Stimulated activated CD8-positive, alpha-beta memory T cell treated with anti-CD3 and anti-CD28 coated beads, Interleukin-15, amount 100 ng/mL, for 24 hours (primary cell): Measurements from ENCODE around the gene TICRR.
A peak's percentile ranks its signal among the peaks of the same experiment; 100 is the strongest.

Experiments
- DNase-seq: peaks from one replicate; pipeline ENCODE4 v3.0.0-alpha.2; 2020; ENCODE audit warnings: low read depth

The TICRR gene

GRCh38 chr15:89628806-89629715 lies 53.8 kb downstream of the TICRR start:
- no peak for DNase-seq

GRCh38 chr15:89629829-89630228 lies 54.6 kb downstream of the TICRR start:
- no peak for DNase-seq

- DNase-seq = no peak
Measured at GRCh38 chr15:89630260-89630659, 55.0 kb downstream of the TICRR start.

- DNase-seq = no peak
Measured at GRCh38 chr15:89630974-89631901, 56.0 kb downstream of the TICRR start.

- no peak for DNase-seq
Measured at GRCh38 chr15:89631902-89632264, 56.6 kb downstream of the TICRR start.

- no peak for DNase-seq
Measured at GRCh38 chr15:89632563-89633430, 57.5 kb downstream of the TICRR start.

GRCh38 chr15:89633585-89633984 lies 58.3 kb downstream of the TICRR start:
- DNase-seq = no peak

- no peak for DNase-seq
Measured at GRCh38 chr15:89640245-89640644, 65.0 kb downstream of the TICRR start.

- no peak for DNase-seq
Measured at GRCh38 chr15:89641053-89641452, 65.8 kb downstream of the TICRR start.

GRCh38 chr15:89642106-89642505 lies 66.8 kb downstream of the TICRR start:
- no peak for DNase-seq

- DNase-seq = no peak
Measured at GRCh38 chr15:89645680-89646079, 70.4 kb downstream of the TICRR start.

- DNase-seq = no peak
Measured at GRCh38 chr15:89646416-89647141, 71.3 kb downstream of the TICRR start.

- DNase-seq = peak; percentile 55
Measured at GRCh38 chr15:89647191-89647851, 72.1 kb downstream of the TICRR start.

- DNase-seq = no peak
Measured at GRCh38 chr15:89648106-89649012, 73.1 kb downstream of the TICRR start.

GRCh38 chr15:89649013-89649625 lies 73.8 kb downstream of the TICRR start:
- no peak for DNase-seq

- DNase-seq = no peak
Measured at GRCh38 chr15:89649716-89650115, 74.4 kb downstream of the TICRR start.

GRCh38 chr15:89652131-89652530 lies 76.9 kb downstream of the TICRR start:
- no peak for DNase-seq

- no peak for DNase-seq
Measured at GRCh38 chr15:89652666-89653065, 77.4 kb downstream of the TICRR start.

- DNase-seq = no peak
Measured at GRCh38 chr15:89653578-89653977, 78.3 kb downstream of the TICRR start.
